ENCODE measurements around the gene PROX2. TPM values are rescaled to one million over a fixed set of nuclear protein-coding genes. Genes with fewer than 3 reads are reported as not detected.
A peak's percentile ranks its signal among the peaks of the same experiment; 100 is the strongest.

The PROX2 gene
- total and polyA plus RNA-seq, 9 of the 15 experiments (the other 6 are each of a cell fraction or from before 2014, with no cell fraction given) = not detected

DNA sequence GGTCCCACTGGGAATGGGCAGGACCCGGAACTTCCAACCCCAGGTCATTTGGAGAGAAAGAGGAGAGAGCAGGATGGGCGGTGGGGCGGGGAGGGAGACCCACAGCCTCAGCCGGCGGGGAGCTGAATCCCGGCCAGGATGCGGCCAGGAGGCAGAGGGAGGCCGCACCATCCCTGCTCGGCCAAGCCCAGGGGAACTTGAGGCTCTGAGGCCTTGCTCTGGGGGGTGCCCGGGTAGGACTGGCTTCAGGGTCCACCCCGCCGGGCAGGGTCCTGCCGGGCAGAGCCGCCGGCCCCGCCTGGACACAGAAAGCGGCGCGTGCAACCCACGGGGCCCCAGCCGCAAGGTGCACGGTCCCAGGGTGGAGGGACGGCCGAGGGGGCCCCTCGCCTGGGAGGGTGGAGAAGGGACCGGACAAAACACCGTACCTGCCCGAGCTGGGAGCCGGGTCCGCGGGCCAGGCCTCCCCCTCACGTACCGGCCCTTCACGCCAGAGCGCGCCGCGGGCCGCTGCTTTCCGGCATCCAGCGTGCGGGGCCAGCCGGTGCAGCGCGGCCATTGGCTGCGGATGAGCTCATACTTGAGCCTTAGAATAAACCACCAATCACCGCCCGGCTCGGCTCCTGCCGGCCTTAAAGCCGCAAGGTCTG, 46.9 kb upstream of the PROX2 start, which contains the start of gene RPS6KL1 (continued):
- TF ChIP-seq JUN (IDR thresholded peaks at IDR 0.05; ENCODE audit: borderline replicate concordance, low read depth, low read length) = peak; percentile 69
- no peak for TF ChIP-seq JUN (CRISPR knock-in tag; IDR thresholded peaks at IDR 0.05; ENCODE audit: borderline replicate concordance)
- TF ChIP-seq PHF20 (IDR thresholded peaks at IDR 0.05; ENCODE audit: partially characterized antibody) = peak; percentile 79
- TF ChIP-seq RBM25 (IDR thresholded peaks at IDR 0.05; ENCODE audit: low read depth, low read length, severe bottlenecking) = peak; percentile 45
- TF ChIP-seq, protein P1, sequence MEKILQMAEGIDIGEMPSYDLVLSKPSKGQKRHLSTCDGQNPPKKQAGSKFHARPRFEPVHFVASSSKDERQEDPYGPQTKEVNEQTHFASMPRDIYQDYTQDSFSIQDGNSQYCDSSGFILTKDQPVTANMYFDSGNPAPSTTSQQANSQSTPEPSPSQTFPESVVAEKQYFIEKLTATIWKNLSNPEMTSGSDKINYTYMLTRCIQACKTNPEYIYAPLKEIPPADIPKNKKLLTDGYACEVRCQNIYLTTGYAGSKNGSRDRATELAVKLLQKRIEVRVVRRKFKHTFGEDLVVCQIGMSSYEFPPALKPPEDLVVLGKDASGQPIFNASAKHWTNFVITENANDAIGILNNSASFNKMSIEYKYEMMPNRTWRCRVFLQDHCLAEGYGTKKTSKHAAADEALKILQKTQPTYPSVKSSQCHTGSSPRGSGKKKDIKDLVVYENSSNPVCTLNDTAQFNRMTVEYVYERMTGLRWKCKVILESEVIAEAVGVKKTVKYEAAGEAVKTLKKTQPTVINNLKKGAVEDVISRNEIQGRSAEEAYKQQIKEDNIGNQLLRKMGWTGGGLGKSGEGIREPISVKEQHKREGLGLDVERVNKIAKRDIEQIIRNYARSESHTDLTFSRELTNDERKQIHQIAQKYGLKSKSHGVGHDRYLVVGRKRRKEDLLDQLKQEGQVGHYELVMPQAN (IDR thresholded peaks at IDR 0.05; ENCODE audit: borderline replicate concordance) = no peak
- no peak for TF ChIP-seq RBM22 (IDR thresholded peaks at IDR 0.05; ENCODE audit: low read depth, low read length, poor library complexity, severe bottlenecking)
- TF ChIP-seq, protein P2, sequence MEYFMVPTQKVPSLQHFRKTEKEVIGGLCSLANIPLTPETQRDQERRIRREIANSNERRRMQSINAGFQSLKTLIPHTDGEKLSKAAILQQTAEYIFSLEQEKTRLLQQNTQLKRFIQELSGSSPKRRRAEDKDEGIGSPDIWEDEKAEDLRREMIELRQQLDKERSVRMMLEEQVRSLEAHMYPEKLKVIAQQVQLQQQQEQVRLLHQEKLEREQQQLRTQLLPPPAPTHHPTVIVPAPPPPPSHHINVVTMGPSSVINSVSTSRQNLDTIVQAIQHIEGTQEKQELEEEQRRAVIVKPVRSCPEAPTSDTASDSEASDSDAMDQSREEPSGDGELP (CRISPR knock-in tag; IDR thresholded peaks at IDR 0.05; ENCODE audit: borderline replicate concordance) = peak; percentile 38; the same call in 1 of the 2 replicates
- TF ChIP-seq NR4A1 (CRISPR knock-in tag; IDR thresholded peaks at IDR 0.05) = no peak
- no peak for TF ChIP-seq NR4A1 (tag; IDR thresholded peaks at IDR 0.05)
- 0 out of 4 replicates have a peak, but pooled peaks of 1 of the 2 experiments have one; percentile 18 for TF ChIP-seq HDAC1 (IDR thresholded peaks at IDR 0.05)
- TF ChIP-seq, protein P3, sequence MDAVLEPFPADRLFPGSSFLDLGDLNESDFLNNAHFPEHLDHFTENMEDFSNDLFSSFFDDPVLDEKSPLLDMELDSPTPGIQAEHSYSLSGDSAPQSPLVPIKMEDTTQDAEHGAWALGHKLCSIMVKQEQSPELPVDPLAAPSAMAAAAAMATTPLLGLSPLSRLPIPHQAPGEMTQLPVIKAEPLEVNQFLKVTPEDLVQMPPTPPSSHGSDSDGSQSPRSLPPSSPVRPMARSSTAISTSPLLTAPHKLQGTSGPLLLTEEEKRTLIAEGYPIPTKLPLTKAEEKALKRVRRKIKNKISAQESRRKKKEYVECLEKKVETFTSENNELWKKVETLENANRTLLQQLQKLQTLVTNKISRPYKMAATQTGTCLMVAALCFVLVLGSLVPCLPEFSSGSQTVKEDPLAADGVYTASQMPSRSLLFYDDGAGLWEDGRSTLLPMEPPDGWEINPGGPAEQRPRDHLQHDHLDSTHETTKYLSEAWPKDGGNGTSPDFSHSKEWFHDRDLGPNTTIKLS (IDR thresholded peaks at IDR 0.05; ENCODE audit: borderline replicate concordance, low read depth) = no peak
- TF ChIP-seq RCOR1 (IDR thresholded peaks at IDR 0.05; ENCODE audit: borderline replicate concordance in 1 of 2, low read depth in 2 of 2, low read length in 2 of 2) = peak in 1 of 2 experiments; percentile 96; a peak in 2 of 4 replicates
- TF ChIP-seq, protein P4, sequence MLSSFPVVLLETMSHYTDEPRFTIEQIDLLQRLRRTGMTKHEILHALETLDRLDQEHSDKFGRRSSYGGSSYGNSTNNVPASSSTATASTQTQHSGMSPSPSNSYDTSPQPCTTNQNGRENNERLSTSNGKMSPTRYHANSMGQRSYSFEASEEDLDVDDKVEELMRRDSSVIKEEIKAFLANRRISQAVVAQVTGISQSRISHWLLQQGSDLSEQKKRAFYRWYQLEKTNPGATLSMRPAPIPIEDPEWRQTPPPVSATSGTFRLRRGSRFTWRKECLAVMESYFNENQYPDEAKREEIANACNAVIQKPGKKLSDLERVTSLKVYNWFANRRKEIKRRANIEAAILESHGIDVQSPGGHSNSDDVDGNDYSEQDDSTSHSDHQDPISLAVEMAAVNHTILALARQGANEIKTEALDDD (IDR thresholded peaks at IDR 0.05) = no peak
- TF ChIP-seq TARDBP (IDR thresholded peaks at IDR 0.05) = no peak
- peak; percentile 38 for TF ChIP-seq HMGN3 (IDR thresholded peaks at IDR 0.05; ENCODE audit: borderline replicate concordance, extremely low read depth, insufficient read length, low read depth, low read length)
- no peak for TF ChIP-seq BCL6 (CRISPR knock-in tag; IDR thresholded peaks at IDR 0.05)
- TF ChIP-seq EP400 (IDR thresholded peaks at IDR 0.05) = peak; percentile 56; the same call in 1 of the 2 replicates
- TF ChIP-seq ZFP30 (CRISPR knock-in tag; IDR thresholded peaks at IDR 0.05; ENCODE audit: borderline replicate concordance) = no peak
- peak; percentile 43 for TF ChIP-seq TBP (optimal IDR thresholded peaks at IDR 0.05; ENCODE audit: low read depth, low read length)
- TF ChIP-seq, protein P5, sequence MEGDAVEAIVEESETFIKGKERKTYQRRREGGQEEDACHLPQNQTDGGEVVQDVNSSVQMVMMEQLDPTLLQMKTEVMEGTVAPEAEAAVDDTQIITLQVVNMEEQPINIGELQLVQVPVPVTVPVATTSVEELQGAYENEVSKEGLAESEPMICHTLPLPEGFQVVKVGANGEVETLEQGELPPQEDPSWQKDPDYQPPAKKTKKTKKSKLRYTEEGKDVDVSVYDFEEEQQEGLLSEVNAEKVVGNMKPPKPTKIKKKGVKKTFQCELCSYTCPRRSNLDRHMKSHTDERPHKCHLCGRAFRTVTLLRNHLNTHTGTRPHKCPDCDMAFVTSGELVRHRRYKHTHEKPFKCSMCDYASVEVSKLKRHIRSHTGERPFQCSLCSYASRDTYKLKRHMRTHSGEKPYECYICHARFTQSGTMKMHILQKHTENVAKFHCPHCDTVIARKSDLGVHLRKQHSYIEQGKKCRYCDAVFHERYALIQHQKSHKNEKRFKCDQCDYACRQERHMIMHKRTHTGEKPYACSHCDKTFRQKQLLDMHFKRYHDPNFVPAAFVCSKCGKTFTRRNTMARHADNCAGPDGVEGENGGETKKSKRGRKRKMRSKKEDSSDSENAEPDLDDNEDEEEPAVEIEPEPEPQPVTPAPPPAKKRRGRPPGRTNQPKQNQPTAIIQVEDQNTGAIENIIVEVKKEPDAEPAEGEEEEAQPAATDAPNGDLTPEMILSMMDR (IDR thresholded peaks at IDR 0.05 in 2 of 3, conservative IDR thresholded peaks at IDR 0.05 in 1 of 3; ENCODE audit: insufficient read depth in 2 of 3, low read depth in 1 of 3, low read length in 3 of 3) = no peak
